IMR-90 (cell line): ENCODE data around the gene TSR1. TPM values are rescaled to one million over a fixed set of nuclear protein-coding genes. Genes with fewer than 3 reads are reported as not detected.

ENCODE experiments used
- ATAC-seq: fragments of 200-7000 bp; cut with Tn5 transposase; 2 replicates; pipeline ENCODE4 v1.9.1; 2020; ENCODE audit warnings: low read depth, mild to moderate bottlenecking, moderate library complexity
- BruUV-seq: library from RNA; stranded (reverse); fragments of 400-500 nt; replicated peaks from 2 replicates; lab custom pipeline; 2021; lab: Mats Ljungman, UMichigan
- CTCF ChIA-PET: fragments of 300-600 bp; formaldehyde crosslinking; extraction: SDS; loops from one replicate; lab custom pipeline; 2021; ENCODE audit warnings: antibody characterized with exemption; lab: Yijun Ruan, JAX
- POLR2A ChIA-PET: fragments of 300-600 bp; sonication (Branson Sonifier 250); formaldehyde crosslinking; loops from one replicate; lab custom pipeline; 2022; ENCODE audit warnings: antibody characterized with exemption; ENCODE audit not compliant: unreplicated experiment; lab: Charles Lee
- DNase-seq: peaks from one replicate; pipeline ENCODE4 v3.0.0; 2013
- H2AFZ ChIP-seq: replicated peaks from 2 replicates; pipeline ENCODE3; 2013; ENCODE audit warnings: low read length, mild to moderate bottlenecking; ENCODE audit not compliant: poor library complexity
- H2AK5ac ChIP-seq: 2 replicates; pipeline ENCODE4 v1.6.1; 2013; ENCODE audit warnings: low read depth, low read length, inconsistent platforms
- H2AK9ac ChIP-seq: replicated peaks from 2 replicates; pipeline ENCODE3; 2013; ENCODE audit warnings: mild to moderate bottlenecking, low read depth, low read length, moderate library complexity; ENCODE audit not compliant: poor library complexity
- H2BK120ac ChIP-seq: 2 replicates; pipeline ENCODE4 v1.6.1; 2013; ENCODE audit warnings: low read depth, low read length, inconsistent platforms
- H2BK15ac ChIP-seq: 3 replicates; pipeline ENCODE4 v1.6.1; 2013; ENCODE audit warnings: low read depth, low read length, inconsistent platforms
- H2BK20ac ChIP-seq: 2 replicates; pipeline ENCODE4 v1.6.1; 2013; ENCODE audit warnings: low read depth, mild to moderate bottlenecking, inconsistent platforms, low read length, moderate library complexity
- H2BK5ac ChIP-seq: 2 replicates; pipeline ENCODE4 v1.6.1; 2013; ENCODE audit warnings: mild to moderate bottlenecking, low read depth, low read length, inconsistent platforms; ENCODE audit not compliant: poor library complexity, severe bottlenecking
- H3K14ac ChIP-seq: replicated peaks from 2 replicates; pipeline ENCODE4 v1.6.1; 2013; ENCODE audit warnings: low read depth, low read length, inconsistent platforms
- H3K18ac ChIP-seq: 2 replicates; pipeline ENCODE4 v1.6.1; 2013; ENCODE audit warnings: low read depth, low read length, control low read depth
- H3K23ac ChIP-seq: 2 replicates; pipeline ENCODE4 v1.6.1; 2013; ENCODE audit warnings: low read depth, low read length, inconsistent platforms
- H3K27ac ChIP-seq: 2 replicates; pipeline ENCODE4 v1.5.1; 2013; ENCODE audit warnings: mild to moderate bottlenecking, control low read depth, low read length; ENCODE audit not compliant: insufficient read depth
- H3K27me3 ChIP-seq: 2 replicates; pipeline ENCODE4 v1.6.1; 2013; ENCODE audit warnings: low read length; ENCODE audit not compliant: control insufficient read depth, insufficient read depth
- H3K36me3 ChIP-seq: 2 replicates; pipeline ENCODE4 v1.6.1; 2013; ENCODE audit warnings: low read length, mixed read lengths; ENCODE audit not compliant: control insufficient read depth, insufficient read depth
- H3K4ac ChIP-seq: 2 replicates; pipeline ENCODE4 v1.6.1; 2013; ENCODE audit warnings: low read depth, low read length, inconsistent platforms
- H3K4me1 ChIP-seq: 2 replicates; pipeline ENCODE4 v1.6.1; 2013; ENCODE audit warnings: low read length, mixed read lengths; ENCODE audit not compliant: control insufficient read depth, insufficient read depth
- H3K4me2 ChIP-seq: 2 replicates; pipeline ENCODE4 v1.6.1; 2013; ENCODE audit warnings: low read depth, mild to moderate bottlenecking, control low read depth, low read length, moderate library complexity
- H3K4me3 ChIP-seq: 2 replicates; pipeline ENCODE4 v1.5.1; 2013; ENCODE audit warnings: low read depth, mild to moderate bottlenecking, control low read depth, low read length, moderate library complexity; ENCODE audit not compliant: insufficient read depth
- H3K56ac ChIP-seq: 2 replicates; pipeline ENCODE4 v1.6.1; 2013; ENCODE audit warnings: low read length, inconsistent platforms; ENCODE audit not compliant: insufficient read depth; ENCODE audit errors: extremely low read depth
- H3K79me1 ChIP-seq, 2 experiments: 2 replicates each; pipeline ENCODE4 v1.6.1; 2013; ENCODE audit warnings: low read length in 2 of 2, inconsistent platforms in 1 of 2, low read depth in 1 of 2
- H3K9ac ChIP-seq: 2 replicates; pipeline ENCODE4 v1.6.1; 2013; ENCODE audit warnings: low read depth, low read length, control low read depth
- H3K9me1 ChIP-seq: 2 replicates; pipeline ENCODE4 v1.6.1; 2013; ENCODE audit warnings: low read length, inconsistent platforms; ENCODE audit not compliant: insufficient read depth
- H3K9me3 ChIP-seq: 2 replicates; pipeline ENCODE4 v1.6.1; 2013; ENCODE audit warnings: low read length; ENCODE audit not compliant: control insufficient read depth, insufficient read depth
- H4K20me1 ChIP-seq: 2 replicates; pipeline ENCODE4 v1.6.1; 2013; ENCODE audit warnings: low read length, inconsistent platforms; ENCODE audit not compliant: insufficient read depth
- H4K5ac ChIP-seq: 2 replicates; pipeline ENCODE4 v1.6.1; 2013; ENCODE audit warnings: mild to moderate bottlenecking, low read depth, low read length, control low read depth
- H4K8ac ChIP-seq, 2 experiments: 2 replicates each; pipeline ENCODE4 v1.6.1; 2013; ENCODE audit warnings: low read depth in 2 of 2, low read length in 2 of 2, control low read depth in 1 of 2, inconsistent platforms in 1 of 2
- H4K91ac ChIP-seq: 2 replicates; pipeline ENCODE4 v1.6.1; 2013; ENCODE audit warnings: low read depth, low read length, inconsistent platforms; ENCODE audit not compliant: insufficient read depth
- FOS ChIP-seq: fragments of 150-350 bp; IDR thresholded peaks from 2 replicates; pipeline ENCODE4 v1.6.1; 2016; ENCODE audit warnings: low read depth, low read length
- MAFK ChIP-seq: IDR thresholded peaks from 2 replicates; pipeline ENCODE4 v1.6.1; 2012; ENCODE audit warnings: low read depth, low read length, improper control_type of control experiment
- MAZ ChIP-seq: IDR thresholded peaks from 2 replicates; pipeline ENCODE4 v1.6.1; 2012; ENCODE audit warnings: low read depth, mild to moderate bottlenecking, low read length, improper control_type of control experiment, moderate library complexity, borderline replicate concordance
- POLR2A ChIP-seq: IDR thresholded peaks from 2 replicates; pipeline ENCODE4 v1.6.1; 2012; ENCODE audit warnings: mild to moderate bottlenecking, low read depth, low read length
- RCOR1 ChIP-seq: IDR thresholded peaks from 2 replicates; pipeline ENCODE4 v1.6.1; 2012; ENCODE audit warnings: mild to moderate bottlenecking, low read length, improper control_type of control experiment; ENCODE audit not compliant: insufficient replicate concordance
- RFX5 ChIP-seq: IDR thresholded peaks from 2 replicates; pipeline ENCODE4 v1.8.0; 2012; ENCODE audit warnings: low read depth, mild to moderate bottlenecking, low read length, moderate library complexity
- WGBS, 2 experiments: methylation state at CpG; one replicate each; pipeline versions ENCODE4 v1.1.5 to v1.1.7; 2013; ENCODE audit warnings: missing lambda C conversion rate in 2 of 2; ENCODE audit not compliant: insufficient read length in 1 of 2; ENCODE audit errors: extremely low coverage in 2 of 2; 5-methylcytosine and 5-hydroxymethylcytosine counted together
- dilution Hi-C: fragments of 300-500 bp; cut with HindIII; formaldehyde crosslinking; loops from one replicate; pipeline ENCODE4 v1.14.3; 2018; ENCODE audit warnings: low sequenced_read_pairs; ENCODE audit not compliant: unreplicated experiment
- in situ Hi-C: fragments of 300-500 bp; cut with MboI; formaldehyde crosslinking; loops from 3 replicates; pipeline ENCODE4 v1.14.3; 2019; ENCODE audit warnings: low sequenced_read_pairs, inconsistent platforms, mixed read lengths
- intact Hi-C: fragments of 100-400 bp; cut with micrococcal nuclease; formaldehyde crosslinking; loops from 2 replicates; pipeline ENCODE4 v1.10.0; 2022
- polyA plus RNA-seq, 3 experiments: library from polyadenylated mRNA; depleted of rRNA; stranded (reverse); fragments of >200 nt; gene quantifications; 2 replicates each; pipeline ENCODE4 v1.2.3, GENCODE V29; 2012; ENCODE audit warnings: low replicate concordance in 1 of 3
- total RNA-seq: library from RNA; depleted of rRNA; stranded (reverse); fragments of >200 nt; gene quantifications from 2 replicates; pipeline ENCODE4 v1.2.3, GENCODE V29; 2012

TSR1 gene
- total and polyA plus RNA-seq, 2 of the 4 experiments (the other 2 are of a cell fraction) = 22.6 to 72.6 TPM

GRCh38 chr17:2351269-2351668 is 15.0 kb upstream of the TSR1 start:
- intact Hi-C loops (loop anchor here (5.0 kb wide), 1 partner anchor 299 kb away; no protein-coding TSS in a partner anchor), in situ Hi-C loops (no loop called here), dilution Hi-C loops (no loop called here)
- H3K27ac ChIP-seq = no peak overlapping the region
- no peak overlapping the region for H3K4me3 ChIP-seq
- WGBS, 2 experiments = 93% methylated on average over 3 of the region's 6 CpGs; no CpG with 5 or more reads in 1 of the 2 experiments
- H3K36me3 ChIP-seq = peaks cover 4% of the 10 kb centered on the region; the same call in 1 of the 2 replicates
- H3K27me3 ChIP-seq = no peaks in the 10 kb centered on the region
- H2BK120ac ChIP-seq = no peak overlapping the region
- H3K18ac ChIP-seq = no peak overlapping the region
- ChIA-PET CTCF (no interaction called here), POLR2A (no interaction called here)
- H3K14ac ChIP-seq = no peak overlapping the region
- H2BK15ac ChIP-seq = no peak overlapping the region
- no peak overlapping the region for H4K8ac ChIP-seq
- no peak overlapping the region for H4K91ac ChIP-seq
- no peaks in the 10 kb centered on the region for H3K9me3 ChIP-seq
- no peak overlapping the region for H3K4ac ChIP-seq
- ATAC-seq = no peak
- H4K5ac ChIP-seq = no peak overlapping the region
- H3K56ac ChIP-seq = no peak overlapping the region
- H3K9me1 ChIP-seq = peaks cover 9% of the 10 kb centered on the region; the same call in 1 of the 2 replicates
- DNase-seq = no peak
- H2BK20ac ChIP-seq = no peak overlapping the region
- TF ChIP-seq FOS = no peak
- no peak for TF ChIP-seq MAZ
- TF ChIP-seq RFX5 = no peak
- no peak for TF ChIP-seq RCOR1
- TF ChIP-seq POLR2A = no peak
- TF ChIP-seq MAFK = no peak
- no peak overlapping the region for H2AK9ac ChIP-seq
- H3K9ac ChIP-seq = no peak overlapping the region
- no peak overlapping the region for H3K4me2 ChIP-seq
- peaks cover 9% of the 10 kb centered on the region for H3K4me1 ChIP-seq
- peaks cover 5 to 28% of the 10 kb centered on the region in 2 experiments; a peak in 3 of 4 replicates for H3K79me1 ChIP-seq
- H2AFZ ChIP-seq = no peak overlapping the region
- H2AK5ac ChIP-seq = no peak overlapping the region
- BruUV-seq = no TSS peak
- H2BK5ac ChIP-seq = no peak overlapping the region
- H3K23ac ChIP-seq = no peak overlapping the region
- peaks cover 28% of the 10 kb centered on the region for H4K20me1 ChIP-seq
